ENCODE measurements around the gene MACC1. TPM values are rescaled to one million over a fixed set of nuclear protein-coding genes. Genes with fewer than 3 reads are reported as not detected.

MACC1 gene
- total and polyA plus RNA-seq, 9 of the 15 experiments (the other 6 are each of a cell fraction or from before 2014, with no cell fraction given) = 5.9 to 30.2 (median 10.4) TPM

- TF ChIP-seq HOMEZ (CRISPR knock-in tag; IDR thresholded peaks at IDR 0.05) (no peak), RCOR1 (IDR thresholded peaks at IDR 0.05; ENCODE audit: borderline replicate concordance in 1 of 2, low read depth in 2 of 2, low read length in 2 of 2) (peak in 1 of 2 experiments; percentile 43; a peak in 1 of 4 replicates), POLR2H (tag; IDR thresholded peaks at IDR 0.05; ENCODE audit: low read depth) (no peak), RFX7 (CRISPR knock-in tag; IDR thresholded peaks at IDR 0.05) (no peak), ELF1 (tag; IDR thresholded peaks at IDR 0.05) (peak; percentile 79), SREBF2 (CRISPR knock-in tag; IDR thresholded peaks at IDR 0.05) (no peak), PBX2 (CRISPR knock-in tag; IDR thresholded peaks at IDR 0.05; ENCODE audit: low read depth) (no peak), PBX2 (tag; conservative IDR thresholded peaks at IDR 0.05; ENCODE audit: low read depth) (peak; percentile 85), MTF1 (CRISPR knock-in tag; IDR thresholded peaks at IDR 0.05; ENCODE audit: borderline replicate concordance) (no peak)
These were observed 18.0 kb downstream of the MACC1 start (continued) for GRCh38 chr7:20199015-20199737.
